Measurements from ENCODE around the gene IRGQ.
"Not testable (repeated sequence)": the region's sequence is repeated elsewhere in the genome, so short reads cannot be mapped to it uniquely, and the experiment has no call there.

Gene IRGQ

DNA sequence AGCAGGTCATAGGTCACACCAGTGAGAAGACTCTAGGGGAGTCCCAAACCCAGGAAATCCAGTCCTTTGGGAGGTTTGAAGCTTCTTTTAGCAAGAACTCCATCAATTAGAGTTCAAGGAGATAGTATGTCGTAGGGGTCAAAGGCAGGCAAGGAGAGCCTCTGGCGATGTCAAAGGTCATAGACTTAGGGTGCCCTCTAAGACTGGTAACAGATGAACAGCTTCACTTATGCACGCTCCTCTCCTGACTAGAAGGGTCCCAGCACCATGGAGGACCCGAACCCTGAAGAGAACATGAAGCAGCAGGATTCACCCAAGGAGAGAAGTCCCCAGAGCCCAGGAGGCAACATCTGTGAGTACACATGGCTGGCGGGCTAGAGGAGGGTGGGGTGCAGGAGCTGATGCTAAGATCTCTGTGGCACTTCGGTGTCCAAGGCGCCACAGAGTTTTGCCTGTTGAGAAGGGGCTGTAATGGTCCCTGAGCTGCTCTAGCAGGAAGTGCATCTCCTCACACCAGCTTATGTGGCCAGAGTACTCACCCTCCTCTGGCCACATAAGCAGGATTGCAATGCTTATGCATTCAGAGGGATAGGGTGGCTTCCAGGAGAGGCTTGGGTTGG, 1.0 kb upstream of the IRGQ start:
- DNase-seq = no peak

DNA sequence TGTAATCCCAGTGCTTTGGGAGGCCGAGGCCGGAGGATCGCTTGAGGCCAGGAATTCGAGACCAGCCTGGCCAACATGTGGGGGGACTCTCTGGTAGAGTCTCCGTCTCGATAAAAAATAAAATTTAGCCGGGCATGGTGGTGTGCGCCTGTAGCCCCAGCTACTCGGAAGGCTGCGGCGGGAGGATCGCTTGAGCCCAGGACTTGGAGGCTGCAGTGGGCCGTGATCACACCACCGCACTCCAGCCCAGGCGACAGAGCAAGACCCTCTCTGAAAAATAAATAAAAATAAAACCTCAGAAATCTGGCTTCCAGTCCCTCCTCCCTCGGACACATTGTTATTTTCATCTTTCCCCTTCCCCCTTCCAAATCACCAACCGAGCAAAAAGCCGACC, 332 bp downstream of the IRGQ start:
- no peak for DNase-seq

- DNase-seq = no peak
These were observed 977 bp downstream of the IRGQ start for GRCh38 chr19:43594710-43595604.

DNA sequence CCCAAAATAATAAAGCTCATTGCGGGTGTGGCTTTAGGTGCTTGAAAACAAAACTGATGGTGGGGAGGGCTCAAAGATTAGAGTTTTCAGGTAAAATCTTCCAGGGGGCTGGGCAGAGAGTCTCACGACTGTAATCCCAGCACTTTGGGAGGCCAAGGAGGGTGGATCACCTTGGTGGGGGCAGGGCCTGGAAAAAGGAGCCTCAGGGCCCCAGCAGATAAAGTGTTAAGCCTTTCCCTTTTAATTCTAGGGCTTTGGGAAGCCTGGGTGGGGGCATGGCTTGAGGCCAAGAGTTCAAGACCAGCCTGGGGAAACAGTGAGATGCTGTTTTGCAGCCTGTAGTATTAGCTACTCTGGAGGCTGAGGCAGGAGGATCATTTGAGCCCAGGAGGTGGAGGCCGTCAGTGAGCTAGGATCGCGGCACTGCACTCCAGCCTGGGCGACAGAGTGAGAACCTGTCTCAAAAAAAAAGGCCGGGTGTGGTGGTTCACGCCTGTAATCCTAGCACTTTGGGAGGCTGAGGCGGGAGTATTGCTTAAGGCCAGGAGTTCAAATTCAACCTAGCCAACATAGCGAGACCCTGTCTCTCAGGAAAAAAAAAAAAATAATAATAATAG, 1.7 kb downstream of the IRGQ start:
- DNase-seq = no peak

DNA sequence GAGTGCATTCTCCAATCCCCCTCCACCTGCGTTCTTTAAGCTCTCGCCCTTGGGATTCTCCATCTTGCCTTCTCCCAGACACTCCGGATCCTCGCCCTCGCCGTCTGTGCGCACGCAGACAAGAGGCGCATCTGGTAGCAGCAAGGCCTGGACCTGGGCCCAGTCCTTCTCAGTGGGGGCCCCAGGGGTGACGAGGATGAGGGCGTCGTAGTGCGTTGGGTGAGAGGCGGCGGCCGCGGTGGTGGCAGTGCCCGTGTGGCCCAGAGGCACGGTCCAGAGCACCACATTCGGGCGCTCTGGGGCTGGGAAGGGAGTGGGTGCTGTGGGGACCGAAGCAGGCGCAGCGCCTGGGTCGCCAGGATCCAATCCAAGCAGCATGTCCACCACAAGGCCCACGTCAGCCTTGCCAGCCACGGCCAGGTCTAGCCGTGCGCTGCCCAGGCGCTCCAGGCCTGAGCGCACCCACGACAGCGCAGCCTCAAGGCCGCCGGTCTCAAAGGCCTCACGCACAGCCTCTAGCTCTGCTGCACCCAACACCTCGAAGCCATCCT, 3.1 kb downstream of the IRGQ start:
- DNase-seq = no peak

GRCh38 chr19:43591904-43592772, 3.8 kb downstream of the IRGQ start:
- DNase-seq = no peak

GRCh38 chr19:43589678-43590077, 6.3 kb downstream of the IRGQ start:
- no peak for DNase-seq

DNA sequence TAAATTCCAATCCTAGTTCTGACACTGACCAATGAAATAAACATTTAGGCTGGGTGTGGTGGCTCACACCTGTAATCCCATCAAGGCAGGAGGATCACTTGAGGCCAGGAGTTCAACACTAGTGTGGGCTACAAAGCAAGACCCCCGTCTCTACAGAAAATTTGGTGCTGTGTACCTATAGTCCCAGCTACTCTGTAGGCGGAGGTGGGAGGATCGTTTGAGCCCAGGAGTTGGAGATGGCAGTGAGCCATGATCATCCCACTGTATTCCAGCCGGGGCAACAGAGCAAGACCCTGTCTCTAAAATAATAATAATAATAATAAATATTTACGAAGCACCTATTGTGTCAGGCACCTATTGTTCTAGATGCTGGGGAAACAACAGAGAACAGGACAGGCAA, 6.7 kb downstream of the IRGQ start:
- DNase-seq = no peak

DNA sequence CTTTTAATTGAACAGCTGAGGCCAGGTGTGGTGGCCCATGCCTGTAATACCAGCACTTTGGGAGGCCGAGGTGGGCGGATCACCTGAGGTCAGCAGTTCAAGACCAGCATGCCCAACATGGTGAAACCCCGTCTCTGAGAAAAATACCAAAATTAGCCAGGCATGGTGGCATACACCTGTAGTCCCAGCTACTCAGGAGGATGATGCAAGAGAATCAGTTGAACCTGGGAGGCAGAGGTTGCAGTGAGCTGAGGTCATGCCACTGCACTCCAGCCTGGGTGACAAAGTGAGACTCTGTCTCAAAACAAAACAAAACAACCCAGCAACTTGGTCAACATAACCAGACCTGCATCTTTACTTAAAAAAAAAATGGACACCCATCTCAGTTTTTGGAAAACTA, 8.9 kb downstream of the IRGQ start:
- not testable (repeated sequence) for DNase-seq

- no peak for DNase-seq
These were observed 9.6 kb downstream of the IRGQ start for GRCh38 chr19:43586346-43586745.

DNA sequence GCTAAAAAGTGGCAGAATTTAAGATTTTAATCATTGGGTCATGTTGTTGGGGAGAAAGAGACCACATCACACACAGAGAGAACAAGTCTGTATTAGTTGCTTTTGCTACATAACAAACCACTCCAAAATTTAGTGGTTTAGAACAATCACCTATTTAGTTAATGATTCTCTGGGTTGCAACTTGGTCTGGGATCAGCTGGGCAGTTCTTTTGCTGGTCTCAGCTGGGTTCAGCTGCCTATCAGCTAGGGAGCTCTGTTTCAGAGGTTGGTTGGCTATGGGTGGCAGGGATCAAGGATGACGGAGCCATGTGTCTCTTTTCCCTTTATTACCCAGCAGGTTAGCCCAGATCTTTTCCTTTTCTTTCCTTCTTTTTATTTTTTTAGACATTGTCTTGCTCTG, 11.4 kb downstream of the IRGQ start:
- no peak for DNase-seq

GRCh38 chr19:43582495-43582894, 13.4 kb downstream of the IRGQ start:
- no peak for DNase-seq

GRCh38 chr19:43581467-43581866, 14.5 kb downstream of the IRGQ start:
- DNase-seq = no peak

- no peak for DNase-seq
These were observed 17.1 kb downstream of the IRGQ start for GRCh38 chr19:43578787-43579186.

GRCh38 chr19:43575955-43576878, 19.7 kb downstream of the IRGQ start:
- DNase-seq = no peak

GRCh38 chr19:43575156-43575950, 20.6 kb downstream of the IRGQ start, which contains the start of the genes PINLYP and XRCC1:
TSS of gene PINLYP (plus strand) at chr19:43575801. CDS start at chr19:43577192, 1,391 bp downstream.
TSS of gene XRCC1 (minus strand) at chr19:43575527. CDS start at chr19:43575458, 69 bp downstream.
- peak; percentile 84 for DNase-seq

GRCh38 chr19:43574424-43575155, 21.3 kb downstream of the IRGQ start:
- DNase-seq = no peak

GRCh38 chr19:43572171-43572588, 23.8 kb downstream of the IRGQ start:
- DNase-seq = no peak

- DNase-seq = no peak
These were observed 25.7 kb downstream of the IRGQ start for GRCh38 chr19:43570174-43570791.

Data from GOT3 (cell line).